Panc1 (cell line): ENCODE data around the gene SFPQ. TPM values are rescaled to one million over a fixed set of nuclear protein-coding genes. Genes with fewer than 3 reads are reported as not detected.
A peak's percentile ranks its signal among the peaks of the same experiment; 100 is the strongest.

Source experiments
- ATAC-seq: fragments of 200-7000 bp; cut with Tn5 transposase; 2 replicates; pipeline ENCODE4 v1.9.1; 2020; ENCODE audit warnings: mild to moderate bottlenecking, moderate library complexity
- BruUV-seq: library from RNA; stranded (reverse); fragments of 400-500 nt; replicated peaks from 2 replicates; lab custom pipeline; 2021; lab: Mats Ljungman, UMichigan
- CTCF ChIA-PET: fragments of 300-600 bp; sonication (Branson Sonifier 250); formaldehyde crosslinking; loops from one replicate; lab custom pipeline; 2022; ENCODE audit warnings: antibody characterized with exemption; lab: Charles Lee
- POLR2A ChIA-PET: fragments of 300-600 bp; sonication (Branson Sonifier 250); formaldehyde crosslinking; loops from one replicate; lab custom pipeline; 2022; ENCODE audit warnings: antibody characterized with exemption; lab: Charles Lee
- DNase-seq: peaks from one replicate; pipeline ENCODE4 v3.0.0-alpha.2; 2010; ENCODE audit warnings: low read depth, low spot score
- H3K27ac ChIP-seq: 2 replicates; pipeline ENCODE4 v1.5.1; 2011; ENCODE audit warnings: mild to moderate bottlenecking, low read length, inconsistent platforms
- H3K27me3 ChIP-seq: fragments of 200-500 bp; sonication (Bioruptor generic); 2 replicates; pipeline ENCODE4 v1.6.0; 2014; ENCODE audit warnings: low read length, inconsistent platforms; ENCODE audit not compliant: control insufficient read depth, insufficient read depth
- H3K36me3 ChIP-seq: fragments of 200-500 bp; sonication (Bioruptor generic); 2 replicates; pipeline ENCODE4 v1.5.1; 2014; ENCODE audit warnings: inconsistent platforms, mild to moderate bottlenecking, low read length, moderate library complexity; ENCODE audit not compliant: control insufficient read depth, insufficient read depth
- H3K4me1 ChIP-seq: 2 replicates; pipeline ENCODE4 v1.5.1; 2011; ENCODE audit warnings: inconsistent platforms, mild to moderate bottlenecking, low read length, moderate library complexity; ENCODE audit not compliant: control insufficient read depth, insufficient read depth
- H3K4me3 ChIP-seq, 2 experiments: 2 replicates each; pipeline ENCODE4 v1.5.1; 2011 to 2012; ENCODE audit warnings: low read depth in 2 of 2, low read length in 2 of 2, mild to moderate bottlenecking in 2 of 2, inconsistent platforms in 1 of 2, moderate library complexity in 1 of 2
- H3K9me3 ChIP-seq: fragments of 200-500 bp; sonication (Bioruptor generic); 2 replicates; pipeline ENCODE4 v1.5.1; 2014; ENCODE audit warnings: low read depth, mild to moderate bottlenecking, inconsistent platforms, low read length, moderate library complexity; ENCODE audit not compliant: control insufficient read depth, insufficient read depth
- POLR2AphosphoS5 ChIP-seq: IDR thresholded peaks from 2 replicates; pipeline ENCODE4 v1.6.1; 2012; ENCODE audit warnings: mild to moderate bottlenecking, low read depth, low read length, moderate library complexity
- SIN3A ChIP-seq: IDR thresholded peaks from 2 replicates; pipeline ENCODE4 v1.6.1; 2012; ENCODE audit warnings: low read depth, mild to moderate bottlenecking, low read length, moderate library complexity, borderline replicate concordance; ENCODE audit not compliant: insufficient read depth
- in situ Hi-C: cut with HindIII; loops from 2 replicates; pipeline ENCODE4 v1.10.0; 2016; ENCODE audit warnings: low sequenced_read_pairs, low pct_unique_long_range_greater_than_20kb
- intact Hi-C: fragments of 100-400 bp; cut with micrococcal nuclease; formaldehyde crosslinking; loops from one replicate; pipeline ENCODE4 v1.10.0; 2022; ENCODE audit not compliant: unreplicated experiment
- total RNA-seq: library from RNA; stranded (reverse); gene quantifications from one replicate; pipeline ENCODE4 v1.2.1, GENCODE V29; 2021; ENCODE audit not compliant: unreplicated experiment
- TF ChIP-seq, protein P1 (sequence below), 2 experiments: IDR thresholded peaks; 2 replicates each; pipeline ENCODE4 v1.6.1; 2011 to 2012; ENCODE audit warnings: low read depth in 2 of 2, control low read depth in 1 of 2, low read length in 1 of 2, mild to moderate bottlenecking in 1 of 2, moderate library complexity in 1 of 2; ENCODE audit not compliant: insufficient read depth in 1 of 2
- TF ChIP-seq, protein P2 (sequence below): fragments of 450-650 bp; IDR thresholded peaks from 2 replicates; pipeline ENCODE4 v1.5.1; 2017; ENCODE audit warnings: mild to moderate bottlenecking

Gene SFPQ
- total RNA-seq, 1 experiment from 2014 or later = 266 TPM

DNA sequence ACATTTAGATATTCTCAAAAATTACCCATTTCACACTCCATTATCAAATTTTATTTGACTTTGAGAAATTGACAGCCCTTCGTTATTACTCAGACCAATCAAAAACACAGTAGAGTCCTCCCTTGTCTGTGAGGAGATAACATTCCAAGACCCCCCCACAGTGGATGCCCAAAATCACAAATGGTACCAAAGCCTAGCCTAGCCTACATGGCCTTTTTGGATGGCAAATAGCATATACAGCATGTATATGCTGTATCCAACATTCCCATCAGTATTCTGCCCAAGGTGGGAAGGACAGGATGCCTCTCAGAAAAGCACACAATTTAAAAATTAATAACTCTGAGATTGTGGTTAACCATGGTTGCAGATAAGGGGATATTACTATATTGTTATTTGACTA is 17.3 kb downstream of the SFPQ start:
- no TSS peak for BruUV-seq
- TF ChIP-seq, protein P1, sequence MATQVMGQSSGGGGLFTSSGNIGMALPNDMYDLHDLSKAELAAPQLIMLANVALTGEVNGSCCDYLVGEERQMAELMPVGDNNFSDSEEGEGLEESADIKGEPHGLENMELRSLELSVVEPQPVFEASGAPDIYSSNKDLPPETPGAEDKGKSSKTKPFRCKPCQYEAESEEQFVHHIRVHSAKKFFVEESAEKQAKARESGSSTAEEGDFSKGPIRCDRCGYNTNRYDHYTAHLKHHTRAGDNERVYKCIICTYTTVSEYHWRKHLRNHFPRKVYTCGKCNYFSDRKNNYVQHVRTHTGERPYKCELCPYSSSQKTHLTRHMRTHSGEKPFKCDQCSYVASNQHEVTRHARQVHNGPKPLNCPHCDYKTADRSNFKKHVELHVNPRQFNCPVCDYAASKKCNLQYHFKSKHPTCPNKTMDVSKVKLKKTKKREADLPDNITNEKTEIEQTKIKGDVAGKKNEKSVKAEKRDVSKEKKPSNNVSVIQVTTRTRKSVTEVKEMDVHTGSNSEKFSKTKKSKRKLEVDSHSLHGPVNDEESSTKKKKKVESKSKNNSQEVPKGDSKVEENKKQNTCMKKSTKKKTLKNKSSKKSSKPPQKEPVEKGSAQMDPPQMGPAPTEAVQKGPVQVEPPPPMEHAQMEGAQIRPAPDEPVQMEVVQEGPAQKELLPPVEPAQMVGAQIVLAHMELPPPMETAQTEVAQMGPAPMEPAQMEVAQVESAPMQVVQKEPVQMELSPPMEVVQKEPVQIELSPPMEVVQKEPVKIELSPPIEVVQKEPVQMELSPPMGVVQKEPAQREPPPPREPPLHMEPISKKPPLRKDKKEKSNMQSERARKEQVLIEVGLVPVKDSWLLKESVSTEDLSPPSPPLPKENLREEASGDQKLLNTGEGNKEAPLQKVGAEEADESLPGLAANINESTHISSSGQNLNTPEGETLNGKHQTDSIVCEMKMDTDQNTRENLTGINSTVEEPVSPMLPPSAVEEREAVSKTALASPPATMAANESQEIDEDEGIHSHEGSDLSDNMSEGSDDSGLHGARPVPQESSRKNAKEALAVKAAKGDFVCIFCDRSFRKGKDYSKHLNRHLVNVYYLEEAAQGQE (IDR thresholded peaks at IDR 0.05; ENCODE audit: insufficient read depth in 1 of 2, low read depth in 2 of 2, low read length in 1 of 2) = no peak
- intact Hi-C loops (loop anchor here (1.0 kb wide), 1 partner anchor 10 kb away; no protein-coding TSS in a partner anchor), in situ Hi-C loops (no loop called here)
- ChIA-PET POLR2A (no interaction called here), CTCF (no interaction called here)
- H3K4me3 ChIP-seq = no peak overlapping the region
- peaks cover 47% of the 10 kb centered on the region for H3K36me3 ChIP-seq
- peaks cover 3% of the 10 kb centered on the region for H3K4me1 ChIP-seq
- no peak overlapping the region for H3K27ac ChIP-seq
- DNase-seq = no peak
- H3K9me3 ChIP-seq = no peaks in the 10 kb centered on the region
- no peak for ATAC-seq
- no peaks in the 10 kb centered on the region for H3K27me3 ChIP-seq

DNA sequence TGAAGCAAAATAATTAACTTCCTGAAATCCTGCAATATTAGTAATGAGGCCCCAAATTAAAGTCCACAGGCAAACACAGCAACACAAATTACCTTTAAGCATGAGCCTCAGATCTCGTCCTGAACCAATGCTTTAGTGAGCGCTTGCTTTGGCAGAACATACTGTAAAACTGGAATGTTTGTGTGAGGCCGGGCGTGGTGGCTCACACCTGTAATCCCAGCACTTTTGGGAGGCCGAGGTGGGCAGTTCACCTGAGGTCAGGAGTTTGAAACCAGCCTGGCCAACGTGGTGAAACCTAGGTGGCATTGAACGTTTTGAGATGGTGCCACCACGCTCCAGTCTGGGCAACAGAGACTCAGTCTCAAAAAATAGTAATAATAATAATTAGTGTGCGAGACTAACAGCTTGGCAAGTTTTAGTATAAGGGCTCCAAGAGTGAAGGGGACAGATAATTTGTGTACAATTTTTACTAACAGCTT is 17.8 kb downstream of the SFPQ start:
- ChIA-PET POLR2A (no interaction called here), CTCF (no interaction called here)
- H3K36me3 ChIP-seq = peaks cover 42% of the 10 kb centered on the region
- ATAC-seq (no peak), DNase-seq (no peak)
- TF ChIP-seq POLR2AphosphoS5 = peak; percentile 55; the same call in 1 of the 2 replicates
- no peak for TF ChIP-seq SIN3A
- intact Hi-C loops (loop anchor here (1.0 kb wide), 1 partner anchor 10 kb away; no protein-coding TSS in a partner anchor), in situ Hi-C loops (no loop called here)
- H3K4me1 ChIP-seq = peaks cover 3% of the 10 kb centered on the region; the same call in 1 of the 2 replicates
- no peaks in the 10 kb centered on the region for H3K27me3 ChIP-seq
- H3K27ac ChIP-seq = no peak overlapping the region
- no peaks in the 10 kb centered on the region for H3K9me3 ChIP-seq
- no peak overlapping the region for H3K4me3 ChIP-seq
- BruUV-seq = no TSS peak

DNA sequence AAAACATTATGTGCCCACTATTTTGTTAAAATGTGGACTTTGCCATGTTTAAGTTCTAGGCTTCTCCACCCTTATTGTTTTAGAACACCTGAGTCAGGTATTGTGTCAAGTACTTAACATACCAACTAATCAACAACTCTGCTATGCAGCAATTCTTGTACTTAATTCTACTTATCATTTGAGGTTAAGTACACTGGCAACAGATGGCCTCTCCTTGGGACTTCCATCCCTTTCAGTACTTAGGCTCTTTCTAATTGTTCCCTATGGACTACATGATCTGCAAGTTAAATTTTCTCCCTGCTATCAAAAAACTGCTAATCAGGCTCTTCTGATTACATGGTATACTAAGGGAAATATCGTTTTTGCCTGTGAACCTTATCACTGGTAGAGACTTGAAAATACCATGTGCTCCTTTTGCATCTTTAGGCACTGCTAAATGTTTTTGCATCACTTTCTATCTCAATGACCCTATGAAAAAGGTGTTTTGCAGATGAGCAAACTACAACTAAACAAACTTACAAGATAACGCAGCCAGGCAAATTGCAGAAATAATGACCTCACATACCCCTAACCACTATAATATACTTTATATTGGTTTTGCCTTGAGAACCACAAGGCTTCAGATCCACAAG is 18.9 kb downstream of the SFPQ start:
- no TSS peak for BruUV-seq
- in situ Hi-C loops (no loop called here), intact Hi-C loops (no loop called here)
- Histone ChIP-seq H3K27me3 (no peaks in the 10 kb centered on the region), H3K4me3 (no peak overlapping the region), H3K4me1 (peaks cover 3% of the 10 kb centered on the region; the same call in 1 of the 2 replicates), H3K27ac (no peak overlapping the region), H3K36me3 (peaks cover 31% of the 10 kb centered on the region), H3K9me3 (no peaks in the 10 kb centered on the region)
- TF ChIP-seq, protein P2, sequence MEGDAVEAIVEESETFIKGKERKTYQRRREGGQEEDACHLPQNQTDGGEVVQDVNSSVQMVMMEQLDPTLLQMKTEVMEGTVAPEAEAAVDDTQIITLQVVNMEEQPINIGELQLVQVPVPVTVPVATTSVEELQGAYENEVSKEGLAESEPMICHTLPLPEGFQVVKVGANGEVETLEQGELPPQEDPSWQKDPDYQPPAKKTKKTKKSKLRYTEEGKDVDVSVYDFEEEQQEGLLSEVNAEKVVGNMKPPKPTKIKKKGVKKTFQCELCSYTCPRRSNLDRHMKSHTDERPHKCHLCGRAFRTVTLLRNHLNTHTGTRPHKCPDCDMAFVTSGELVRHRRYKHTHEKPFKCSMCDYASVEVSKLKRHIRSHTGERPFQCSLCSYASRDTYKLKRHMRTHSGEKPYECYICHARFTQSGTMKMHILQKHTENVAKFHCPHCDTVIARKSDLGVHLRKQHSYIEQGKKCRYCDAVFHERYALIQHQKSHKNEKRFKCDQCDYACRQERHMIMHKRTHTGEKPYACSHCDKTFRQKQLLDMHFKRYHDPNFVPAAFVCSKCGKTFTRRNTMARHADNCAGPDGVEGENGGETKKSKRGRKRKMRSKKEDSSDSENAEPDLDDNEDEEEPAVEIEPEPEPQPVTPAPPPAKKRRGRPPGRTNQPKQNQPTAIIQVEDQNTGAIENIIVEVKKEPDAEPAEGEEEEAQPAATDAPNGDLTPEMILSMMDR = no peak
- TF ChIP-seq POLR2AphosphoS5 = peak; percentile 7; the same call in 1 of the 2 replicates
- ChIA-PET POLR2A (no interaction called here), CTCF (no interaction called here)
- ATAC-seq = peak; percentile 41; the same call in 1 of the 2 replicates
- DNase-seq = no peak
